Ishikawa (cell line): ENCODE measurements around the gene SESN1.

Experiments used
- CEBPB ChIP-seq: IDR thresholded peaks from 2 replicates; pipeline ENCODE4 v1.6.1; 2012
- CREB1 ChIP-seq: IDR thresholded peaks from 2 replicates; pipeline ENCODE4 v1.6.1; 2012; ENCODE audit warnings: low read depth
- EGR1 ChIP-seq: IDR thresholded peaks from 2 replicates; pipeline ENCODE4 v1.6.1; 2012
- EP300 ChIP-seq: IDR thresholded peaks from 2 replicates; pipeline ENCODE4 v1.6.1; 2012; ENCODE audit warnings: borderline replicate concordance
- FOXM1 ChIP-seq: IDR thresholded peaks from 2 replicates; pipeline ENCODE4 v1.6.1; 2012; ENCODE audit warnings: low read depth, borderline replicate concordance
- MAX ChIP-seq: IDR thresholded peaks from 2 replicates; pipeline ENCODE4 v1.6.1; 2012
- NFIC ChIP-seq: IDR thresholded peaks from 2 replicates; pipeline ENCODE4 v1.6.1; 2012
- RAD21 ChIP-seq: IDR thresholded peaks from 2 replicates; pipeline ENCODE4 v1.6.1; 2012; ENCODE audit warnings: low read depth
- REST ChIP-seq: IDR thresholded peaks from 2 replicates; pipeline ENCODE4 v1.6.1; 2012; ENCODE audit warnings: low read depth, mild to moderate bottlenecking
- TAF1 ChIP-seq: IDR thresholded peaks from 2 replicates; pipeline ENCODE4 v1.6.1; 2012; ENCODE audit warnings: low read depth, mild to moderate bottlenecking
- TCF12 ChIP-seq: IDR thresholded peaks from 2 replicates; pipeline ENCODE4 v1.6.1; 2012; ENCODE audit warnings: low read depth
- TEAD4 ChIP-seq: IDR thresholded peaks from 2 replicates; pipeline ENCODE4 v1.6.1; 2012
- USF1 ChIP-seq: IDR thresholded peaks from 2 replicates; pipeline ENCODE4 v1.6.1; 2012
- YY1 ChIP-seq: IDR thresholded peaks from 2 replicates; pipeline ENCODE4 v1.6.1; 2012; ENCODE audit warnings: low read depth
- ZBTB7A ChIP-seq: IDR thresholded peaks from 2 replicates; pipeline ENCODE4 v1.6.1; 2012; ENCODE audit warnings: low read depth

Gene SESN1

GRCh38 chr6:109048176-109048575, 46.5 kb downstream of the SESN1 start:
- TF ChIP-seq NFIC = no peak
- no peak for TF ChIP-seq EGR1
- no peak for TF ChIP-seq CREB1
- TF ChIP-seq EP300 = no peak
- TF ChIP-seq ZBTB7A = no peak
- TF ChIP-seq USF1 = no peak
- TF ChIP-seq CEBPB = no peak
- TF ChIP-seq TAF1 = no peak
- TF ChIP-seq MAX = no peak
- TF ChIP-seq YY1 = no peak
- TF ChIP-seq RAD21 = no peak
- no peak for TF ChIP-seq REST
- no peak for TF ChIP-seq FOXM1
- TF ChIP-seq TCF12 = no peak

GRCh38 chr6:109045493-109045892, 49.2 kb downstream of the SESN1 start:
- TF ChIP-seq TEAD4 (no peak), REST (no peak), YY1 (no peak), NFIC (no peak), FOXM1 (no peak), TAF1 (no peak), EGR1 (no peak), TCF12 (no peak), CEBPB (no peak), USF1 (no peak), EP300 (no peak), RAD21 (no peak), MAX (no peak), ZBTB7A (no peak), CREB1 (no peak)

- TF ChIP-seq TCF12 = no peak
Measured at GRCh38 chr6:109039795-109040194, 54.9 kb downstream of the SESN1 start.

- TF ChIP-seq USF1 = no peak
- no peak for TF ChIP-seq RAD21
- no peak for TF ChIP-seq NFIC
- TF ChIP-seq YY1 = no peak
- TF ChIP-seq EGR1 = no peak
- no peak for TF ChIP-seq CREB1
- no peak for TF ChIP-seq CEBPB
- no peak for TF ChIP-seq REST
- TF ChIP-seq TEAD4 = no peak
- TF ChIP-seq EP300 = no peak
Measured at GRCh38 chr6:109038837-109039398, 55.7 kb downstream of the SESN1 start.
